GM12878 (cell line): ENCODE results near the gene TULP4. TPM values are rescaled to one million over a fixed set of nuclear protein-coding genes. Genes with fewer than 3 reads are reported as not detected.
A peak's percentile ranks its signal among the peaks of the same experiment; 100 is the strongest.

Source experiments
- ATF3 ChIP-seq: IDR thresholded peaks from 2 replicates; pipeline ENCODE4 v1.6.1; 2011; ENCODE audit warnings: low read depth, mild to moderate bottlenecking, low read length, moderate library complexity, borderline replicate concordance; ENCODE audit errors: extremely low read depth
- BCL3 ChIP-seq: IDR thresholded peaks from 2 replicates; pipeline ENCODE4 v1.6.1; 2011; ENCODE audit warnings: borderline replicate concordance, low read depth, mild to moderate bottlenecking, moderate library complexity, low read length; ENCODE audit not compliant: insufficient read depth, poor library complexity, severe bottlenecking
- CBX5 ChIP-seq: sonication (generic); IDR thresholded peaks from 2 replicates; pipeline ENCODE4 v1.6.1; 2016; ENCODE audit warnings: low read depth, moderate library complexity, mild to moderate bottlenecking, inconsistent platforms
- CEBPB ChIP-seq, 2 experiments: fragments of 150-350 bp in 1 of 2; IDR thresholded peaks; 2 replicates each; pipeline ENCODE4 v1.6.1; 2012 to 2014; ENCODE audit warnings: low read depth in 2 of 2, low read length in 2 of 2, borderline replicate concordance in 1 of 2, inconsistent platforms in 1 of 2
- CTCF ChIP-seq, 3 experiments: IDR thresholded peaks in 2 of 3; conservative IDR thresholded peaks in 1 of 3; 2 replicates each; pipeline ENCODE4 v1.5.1; 2011; ENCODE audit warnings: low read depth in 3 of 3, low read length in 3 of 3, mild to moderate bottlenecking in 3 of 3, control low read depth in 2 of 3, moderate library complexity in 2 of 3, inconsistent platforms in 1 of 3, mixed read lengths in 1 of 3; ENCODE audit not compliant: control insufficient read depth in 2 of 3, insufficient read depth in 1 of 3; ENCODE audit errors: extremely low read depth in 1 of 3
- EED ChIP-seq: sonication (generic); IDR thresholded peaks from 2 replicates; pipeline ENCODE4 v1.6.1; 2016; ENCODE audit warnings: antibody characterized with exemption, low read depth
- FOS ChIP-seq: IDR thresholded peaks from 3 replicates; pipeline ENCODE4 v1.6.1; 2011; ENCODE audit warnings: borderline replicate concordance; ENCODE audit not compliant: insufficient read length; ENCODE audit errors: extremely low read depth
- IKZF2 ChIP-seq, 2 experiments: fragments of 450-650 bp; IDR thresholded peaks; 2 replicates each; pipeline ENCODE4 v1.6.1; 2017; ENCODE audit warnings: mild to moderate bottlenecking in 2 of 2, moderate library complexity in 2 of 2
- MAX ChIP-seq: IDR thresholded peaks from 2 replicates; pipeline ENCODE4 v1.6.1; 2012; ENCODE audit warnings: low read depth, low read length, improper control_type of control experiment
- MXI1 ChIP-seq: fragments of 150-350 bp; IDR thresholded peaks from 2 replicates; pipeline ENCODE4 v1.6.1; 2011; ENCODE audit warnings: low read depth, mild to moderate bottlenecking, inconsistent platforms, low read length, improper control_type of control experiment
- MYC ChIP-seq: IDR thresholded peaks from 2 replicates; pipeline ENCODE4 v1.6.1; 2011; ENCODE audit warnings: mild to moderate bottlenecking, low read length, moderate library complexity, inconsistent platforms; ENCODE audit not compliant: insufficient read depth, insufficient replicate concordance, insufficient read length, severe bottlenecking
- NFIC ChIP-seq: IDR thresholded peaks from 2 replicates; pipeline ENCODE4 v1.6.1; 2012; ENCODE audit warnings: low read depth, mild to moderate bottlenecking, inconsistent platforms, low read length, moderate library complexity
- NR2C1 ChIP-seq: fragments of 450-650 bp; IDR thresholded peaks from 2 replicates; pipeline ENCODE4 v1.6.1; 2017; ENCODE audit warnings: antibody characterized with exemption, mild to moderate bottlenecking, moderate library complexity
- SKIL ChIP-seq: fragments of 450-650 bp; IDR thresholded peaks from 2 replicates; pipeline ENCODE4 v1.6.1; 2017; ENCODE audit warnings: mild to moderate bottlenecking, low read depth, inconsistent platforms; ENCODE audit not compliant: poor library complexity, severe bottlenecking
- SUPT20H ChIP-seq: IDR thresholded peaks from 2 replicates; pipeline ENCODE4 v1.6.1; 2011; ENCODE audit warnings: low read depth, mild to moderate bottlenecking, low read length, moderate library complexity, borderline replicate concordance; ENCODE audit not compliant: control insufficient read depth
- SUZ12 ChIP-seq: fragments of 200-600 bp; sonication (generic); IDR thresholded peaks from one replicate; pipeline ENCODE4 v1.6.1; 2018; ENCODE audit warnings: antibody characterized with exemption, mild to moderate bottlenecking; ENCODE audit not compliant: unreplicated experiment
- TARDBP ChIP-seq: IDR thresholded peaks from 2 replicates; pipeline ENCODE4 v1.6.1; 2016; ENCODE audit warnings: borderline replicate concordance
- USF1 ChIP-seq: IDR thresholded peaks from 2 replicates; pipeline ENCODE4 v1.6.1; 2011; ENCODE audit warnings: borderline replicate concordance, low read depth, mild to moderate bottlenecking, moderate library complexity, mixed read lengths, low read length; ENCODE audit not compliant: insufficient read depth; ENCODE audit errors: extremely low read length
- WRNIP1 ChIP-seq: IDR thresholded peaks from 2 replicates; pipeline ENCODE4 v1.6.1; 2011; ENCODE audit warnings: low read depth, low read length, improper control_type of control experiment, borderline replicate concordance
- ZNF217 ChIP-seq: fragments of 450-650 bp; IDR thresholded peaks from 2 replicates; pipeline ENCODE4 v1.6.1; 2017; ENCODE audit warnings: antibody characterized with exemption, mild to moderate bottlenecking
- polyA plus RNA-seq, 11 experiments: library from polyadenylated mRNA; depleted of rRNA in 4 of 11; unstranded in 6 of 11; stranded (reverse) in 5 of 11; fragments of >200 nt; fragmentation: Nextera tagmentation in 4 of 11; fragmentation: Illumina TruSeq in 1 of 11; extraction: Ambion mirVana in 4 of 11; extraction: Trizol in 1 of 11; gene quantifications; 1 replicate in 1 of 11; 2 replicates in 10 of 11; pipeline versions ENCODE4 v1.2.1 to v1.2.3, GENCODE V29; 2011 to 2016; ENCODE audit warnings: inconsistent platforms in 2 of 11, missing spikeins in 2 of 11, low read depth in 1 of 11
- total RNA-seq, 4 experiments: library from RNA; depleted of rRNA in 3 of 4; stranded (reverse); fragments of >200 nt in 3 of 4; fragmentation: Illumina TruSeq in 1 of 4; extraction: Trizol in 1 of 4; gene quantifications; 2 replicates each; pipeline versions ENCODE4 v1.2.1 to v1.2.3, GENCODE V29; 2013 to 2021

Gene TULP4
- total and polyA plus RNA-seq, 10 of the 15 experiments (the other 5 are each of a cell fraction or from before 2014, with no cell fraction given) = 0.73 to 31.8 (median 14.0) TPM

GRCh38 chr6:158518191-158519127, 206.2 kb downstream of the TULP4 start (continued):
- TF ChIP-seq SKIL (no peak), ZNF217 (no peak), TARDBP (no peak), MYC (no peak), IKZF2 (IDR thresholded peaks at IDR 0.05) (peak; percentile 80 to 81), CTCF (IDR thresholded peaks at IDR 0.05 in 2 of 3, conservative IDR thresholded peaks at IDR 0.05 in 1 of 3; ENCODE audit: control insufficient read depth in 2 of 3, extremely low read depth in 1 of 3, insufficient read depth in 1 of 3, low read depth in 3 of 3, low read length in 3 of 3) (peak; percentile 64 to 69 (median 69)), MAX (no peak; the same call in 1 of the 2 replicates), WRNIP1 (no peak), SUZ12 (no peak), BCL3 (no peak), USF1 (no peak), FOS (no peak), NFIC (no peak), EED (peak; percentile 52; the same call in 1 of the 2 replicates), SUPT20H (no peak), NR2C1 (no peak), CBX5 (no peak), MXI1 (no peak), CEBPB (IDR thresholded peaks at IDR 0.05; ENCODE audit: borderline replicate concordance in 1 of 2, low read depth in 2 of 2, low read length in 2 of 2) (no peak), ATF3 (no peak)
